Activated CD4-positive, alpha-beta T cell treated with anti-CD3 and anti-CD28 coated beads for 36 hours (primary cell): ENCODE data around the gene FGF1. TPM values are rescaled to one million over a fixed set of nuclear protein-coding genes. Genes with fewer than 3 reads are reported as not detected.

Experiments used
- ATAC-seq: fragments of 200-7000 bp; cut with Tn5 transposase; one replicate; pipeline ENCODE4 v1.10.0; 2021; ENCODE audit warnings: mild to moderate bottlenecking, moderate library complexity
- CTCF ChIA-PET: fragments of 350-600 bp; sonication (Branson Sonifier 250); formaldehyde crosslinking; loops from one replicate; lab custom pipeline; 2021; ENCODE audit warnings: antibody characterized with exemption; lab: Charles Lee
- POLR2A ChIA-PET: fragments of 350-600 bp; sonication (Branson Sonifier 250); formaldehyde crosslinking; loops from one replicate; lab custom pipeline; 2021; ENCODE audit warnings: antibody characterized with exemption, inconsistent platforms; lab: Charles Lee
- DNase-seq: peaks from one replicate; pipeline ENCODE4 v3.0.0-alpha.2; 2020
- H3K27ac Mint-ChIP-seq: one replicate; pipeline ENCODE4 v1.8.0; 2021; ENCODE audit warnings: mixed read lengths
- H3K27me3 Mint-ChIP-seq: one replicate; pipeline ENCODE4 v1.8.0; 2021; ENCODE audit warnings: mixed read lengths
- H3K36me3 Mint-ChIP-seq: one replicate; pipeline ENCODE4 v1.8.0; 2021; ENCODE audit warnings: low read depth, mixed read lengths
- H3K4me1 Mint-ChIP-seq: one replicate; pipeline ENCODE4 v1.8.0; 2021; ENCODE audit warnings: mixed read lengths
- H3K4me3 Mint-ChIP-seq: one replicate; pipeline ENCODE4 v1.8.0; 2021; ENCODE audit warnings: mild to moderate bottlenecking, moderate library complexity, mixed read lengths
- H3K9me3 Mint-ChIP-seq: one replicate; pipeline ENCODE4 v1.8.0; 2021; ENCODE audit warnings: low read depth, mixed read lengths
- intact Hi-C, 2 experiments: fragments of 100-400 bp; cut with DNase I in 1 of 2; cut with micrococcal nuclease in 1 of 2; formaldehyde crosslinking; loops; one replicate each; pipeline versions ENCODE4 v1.14.2 to v1.15.1; 2022 to 2024; cut with DNase I, micrococcal nuclease
- total RNA-seq, 2 experiments: library from RNA; stranded (reverse); gene quantifications; one replicate each; pipeline ENCODE4 v1.2.3, GENCODE V29; 2021

Gene FGF1
- total RNA-seq, result not detected

GRCh38 chr5:142685418-142686209 lies at the start of gene FGF1:
Gene FGF1 (minus strand): TSS chr5:142686090. CDS start chr5:142614127, 71,963 bp downstream.
- POLR2A ChIA-PET, result no interaction called here
- H3K27me3 Mint-ChIP-seq, result peaks cover 5% of the 10 kb centered on the region
- intact Hi-C loops, result no loop called here
- DNase-seq (no peak), ATAC-seq (no peak)
- H3K4me1 Mint-ChIP-seq, result no peaks in the 10 kb centered on the region
- CTCF ChIA-PET, result interaction anchor here (0.5 to 2.1 kb wide), 7 partner anchors 12 to 458 kb away, joined by 3 to 8 read pairs (median 3); no protein-coding TSS in a partner anchor
- H3K4me3 Mint-ChIP-seq, result no peak within 1 kb of the TSS
- H3K9me3 Mint-ChIP-seq, result no peaks in the 10 kb centered on the region
- no peak within 1 kb of the TSS for H3K27ac Mint-ChIP-seq
- H3K36me3 Mint-ChIP-seq, result no peaks in the 10 kb centered on the region

GRCh38 chr5:142727735-142728047 lies 41.8 kb upstream of the FGF1 start:
- ATAC-seq (no peak), DNase-seq (no peak)
- no peaks in the 10 kb centered on the region for H3K36me3 Mint-ChIP-seq
- CTCF ChIA-PET, result interaction anchor here (1.0 to 2.0 kb wide), 4 partner anchors 15 to 202 kb away, joined by 3 to 8 read pairs (median 6); no protein-coding TSS in a partner anchor
- H3K27me3 Mint-ChIP-seq, result no peaks in the 10 kb centered on the region
- no peak overlapping the region for H3K4me3 Mint-ChIP-seq
- intact Hi-C loops, result no loop called here
- H3K9me3 Mint-ChIP-seq, result no peaks in the 10 kb centered on the region
- H3K4me1 Mint-ChIP-seq, result peaks cover 10% of the 10 kb centered on the region
- POLR2A ChIA-PET, result no interaction called here
- no peak overlapping the region for H3K27ac Mint-ChIP-seq

GRCh38 chr5:142726188-142726731 lies 40.4 kb upstream of the FGF1 start:
- H3K27ac Mint-ChIP-seq, result no peak overlapping the region
- intact Hi-C loops, result no loop called here
- POLR2A ChIA-PET, result no interaction called here

GRCh38 chr5:142725231-142726187 lies 39.6 kb upstream of the FGF1 start:
- no peaks in the 10 kb centered on the region for H3K36me3 Mint-ChIP-seq
- H3K4me3 Mint-ChIP-seq, result no peak overlapping the region
- no peak for ATAC-seq
- no peaks in the 10 kb centered on the region for H3K9me3 Mint-ChIP-seq
- H3K27ac Mint-ChIP-seq, result peak overlapping the region; percentile 34
- intact Hi-C loops, result no loop called here
- ChIA-PET POLR2A (no interaction called here), CTCF (interaction anchor here (0.6 to 4.3 kb wide), 4 partner anchors 12 to 163 kb away, joined by 3 to 46 read pairs (median 10); no protein-coding TSS in a partner anchor)
- DNase-seq, result no peak
- peaks cover 10% of the 10 kb centered on the region for H3K4me1 Mint-ChIP-seq
- H3K27me3 Mint-ChIP-seq, result no peaks in the 10 kb centered on the region

More at GRCh38 chr5:142726188-142726731, 40.4 kb upstream of the FGF1 start:
- peak; percentile 65 for ATAC-seq
- peaks cover 10% of the 10 kb centered on the region for H3K4me1 Mint-ChIP-seq
- H3K9me3 Mint-ChIP-seq, result no peaks in the 10 kb centered on the region
- no peaks in the 10 kb centered on the region for H3K27me3 Mint-ChIP-seq
- H3K4me3 Mint-ChIP-seq, result no peak overlapping the region
- CTCF ChIA-PET, result interaction anchor here (1.8 kb wide), 1 partner anchor 13 kb away, joined by 8 read pairs; no protein-coding TSS in a partner anchor
- no peak for DNase-seq
- H3K36me3 Mint-ChIP-seq, result no peaks in the 10 kb centered on the region

GRCh38 chr5:142724821-142725220 lies 38.9 kb upstream of the FGF1 start:
- POLR2A ChIA-PET, result no interaction called here
- peaks cover 10% of the 10 kb centered on the region for H3K4me1 Mint-ChIP-seq
- no peak for ATAC-seq
- intact Hi-C loops, result no loop called here
- no peaks in the 10 kb centered on the region for H3K27me3 Mint-ChIP-seq
- no peak overlapping the region for H3K4me3 Mint-ChIP-seq
- DNase-seq, result no peak
- H3K9me3 Mint-ChIP-seq, result no peaks in the 10 kb centered on the region
- CTCF ChIA-PET, result interaction anchor here (0.6 to 4.3 kb wide), 4 partner anchors 11 to 164 kb away, joined by 3 to 46 read pairs (median 14); no protein-coding TSS in a partner anchor
- no peaks in the 10 kb centered on the region for H3K36me3 Mint-ChIP-seq
- no peak overlapping the region for H3K27ac Mint-ChIP-seq

- ChIA-PET POLR2A (interaction anchor here (0.7 kb wide), 1 partner anchor 23 kb away, joined by 3 read pairs; no protein-coding TSS in a partner anchor), CTCF (interaction anchor here (0.6 to 11.8 kb wide), 11 partner anchors 9 to 166 kb away, joined by 3 to 149 read pairs (median 6); no protein-coding TSS in a partner anchor)
- ATAC-seq (no peak), DNase-seq (no peak)
- Mint-ChIP-seq H3K27ac (no peak overlapping the region), H3K4me3 (no peak overlapping the region), H3K36me3 (no peaks in the 10 kb centered on the region), H3K4me1 (peaks cover 10% of the 10 kb centered on the region), H3K9me3 (no peaks in the 10 kb centered on the region), H3K27me3 (no peaks in the 10 kb centered on the region)
- intact Hi-C loops, result no loop called here
These were observed 37.0 kb upstream of the FGF1 start for GRCh38 chr5:142722896-142723295.

GRCh38 chr5:142722146-142722545 lies 36.3 kb upstream of the FGF1 start:
- ATAC-seq (no peak), DNase-seq (no peak)
- Mint-ChIP-seq H3K4me1 (peaks cover 12% of the 10 kb centered on the region), H3K27me3 (no peaks in the 10 kb centered on the region), H3K36me3 (no peaks in the 10 kb centered on the region), H3K9me3 (no peaks in the 10 kb centered on the region), H3K4me3 (no peak overlapping the region), H3K27ac (no peak overlapping the region)
- CTCF ChIA-PET, result interaction anchor here (0.8 to 11.8 kb wide), 7 partner anchors 8 to 419 kb away, joined by 3 to 149 read pairs (median 6); no protein-coding TSS in a partner anchor
- intact Hi-C loops, result no loop called here
- POLR2A ChIA-PET, result interaction anchor here (0.7 kb wide), 1 partner anchor 22 kb away, joined by 3 read pairs; no protein-coding TSS in a partner anchor

- intact Hi-C loops, result no loop called here
- Mint-ChIP-seq H3K36me3 (no peaks in the 10 kb centered on the region), H3K27ac (no peak overlapping the region), H3K4me1 (peaks cover 5% of the 10 kb centered on the region), H3K4me3 (no peak overlapping the region), H3K27me3 (no peaks in the 10 kb centered on the region), H3K9me3 (no peaks in the 10 kb centered on the region)
- ChIA-PET CTCF (interaction anchor here (1.0 to 11.8 kb wide), 7 partner anchors 7 to 498 kb away, joined by 3 to 149 read pairs (median 5); no protein-coding TSS in a partner anchor), POLR2A (no interaction called here)
- DNase-seq (no peak), ATAC-seq (no peak)
These were observed 34.9 kb upstream of the FGF1 start for GRCh38 chr5:142720641-142721271.

- Mint-ChIP-seq H3K27me3 (no peaks in the 10 kb centered on the region), H3K9me3 (no peaks in the 10 kb centered on the region), H3K4me1 (peaks cover 2% of the 10 kb centered on the region), H3K36me3 (no peaks in the 10 kb centered on the region), H3K4me3 (no peak overlapping the region), H3K27ac (no peak overlapping the region)
- ATAC-seq (no peak), DNase-seq (no peak)
- CTCF ChIA-PET, result interaction anchor here (0.7 to 11.8 kb wide), 6 partner anchors 25 to 499 kb away, joined by 3 to 371 read pairs (median 6); no protein-coding TSS in a partner anchor
- intact Hi-C loops, result loop anchor here in 1 of 2 experiments (10.0 kb wide), 1 partner anchor 1245 kb away; no protein-coding TSS in a partner anchor
- POLR2A ChIA-PET, result no interaction called here
These were observed 34.0 kb upstream of the FGF1 start for GRCh38 chr5:142719836-142720370.

- intact Hi-C loops, result loop anchor here (1.0 to 10.0 kb wide), 3 partner anchors 150 to 1247 kb away; no protein-coding TSS in a partner anchor
- H3K4me1 Mint-ChIP-seq, result peaks cover 3% of the 10 kb centered on the region
- ChIA-PET POLR2A (no interaction called here), CTCF (interaction anchor here (0.7 to 11.8 kb wide), 22 partner anchors 11 to 296 kb away, joined by 3 to 371 read pairs (median 4); no protein-coding TSS in a partner anchor)
- H3K27ac Mint-ChIP-seq, result no peak overlapping the region
- H3K9me3 Mint-ChIP-seq, result no peaks in the 10 kb centered on the region
- peak; percentile 39 for DNase-seq
- H3K36me3 Mint-ChIP-seq, result no peaks in the 10 kb centered on the region
- no peaks in the 10 kb centered on the region for H3K27me3 Mint-ChIP-seq
- ATAC-seq, result peak; percentile 57
- H3K4me3 Mint-ChIP-seq, result no peak overlapping the region
These were observed 31.8 kb upstream of the FGF1 start for GRCh38 chr5:142717582-142718215.
